ENCODE measurements around the gene KRT82. TPM values are rescaled to one million over a fixed set of nuclear protein-coding genes. Genes with fewer than 3 reads are reported as not detected.

KRT82 gene
- total and polyA plus RNA-seq, 4 experiments from 2014 or later: not detected

DNA sequence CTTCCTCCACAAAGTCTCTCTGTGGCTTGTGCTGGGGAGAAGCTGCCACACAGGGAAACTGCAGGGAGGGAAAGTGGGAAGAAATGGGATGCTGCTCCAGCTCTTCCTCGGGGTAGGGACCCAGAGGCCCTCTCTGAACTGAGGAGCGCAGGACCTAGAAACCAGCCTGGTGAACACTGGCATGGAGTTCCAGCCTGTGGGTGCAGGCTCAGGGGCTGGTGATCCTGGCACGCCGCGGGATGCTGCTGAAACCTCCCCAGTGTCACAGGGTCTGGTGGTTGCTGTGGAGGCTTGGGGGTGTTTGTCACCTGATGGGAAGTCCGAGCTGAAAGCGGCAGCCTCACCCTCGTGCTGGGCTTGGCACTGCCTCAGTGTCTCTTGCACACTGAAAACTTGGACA is 33.3 kb upstream of the KRT82 start:
- Mint-ChIP-seq H3K4me3 (no peak overlapping the region), H3K36me3 (no peaks in the 10 kb centered on the region), H3K27me3 (peaks cover 24 to 52% of the 10 kb centered on the region in 2 donors), H3K9me3 (peaks cover 0 to 4% (median 0%) of the 10 kb centered on the region in 8 donors), H3K4me1 (no peaks in the 10 kb centered on the region), H3K27ac (no peak overlapping the region)
- no peak for DNase-seq
- Histone ChIP-seq H3K27me3 (ENCODE audit: insufficient read depth, low read length) (no peaks in the 10 kb centered on the region), H3K27ac (ENCODE audit: low read depth, low read length) (no peak overlapping the region), H3K9me3 (ENCODE audit: control insufficient read depth in 1 of 2, low read length in 2 of 2) (no peaks in the 10 kb centered on the region), H3K36me3 (ENCODE audit: insufficient read depth, low read length) (no peaks in the 10 kb centered on the region), H3K4me3 (ENCODE audit: low read length in 2 of 2) (no peak overlapping the region), H3K4me1 (ENCODE audit: insufficient read depth, low read length) (no peaks in the 10 kb centered on the region)
- intact Hi-C loops (cut with micrococcal nuclease): no loop called here
- POLR2A ChIA-PET (ENCODE audit: partially characterized antibody): no interaction called here
- CTCF ChIA-PET (ENCODE audit: partially characterized antibody): no interaction called here

DNA sequence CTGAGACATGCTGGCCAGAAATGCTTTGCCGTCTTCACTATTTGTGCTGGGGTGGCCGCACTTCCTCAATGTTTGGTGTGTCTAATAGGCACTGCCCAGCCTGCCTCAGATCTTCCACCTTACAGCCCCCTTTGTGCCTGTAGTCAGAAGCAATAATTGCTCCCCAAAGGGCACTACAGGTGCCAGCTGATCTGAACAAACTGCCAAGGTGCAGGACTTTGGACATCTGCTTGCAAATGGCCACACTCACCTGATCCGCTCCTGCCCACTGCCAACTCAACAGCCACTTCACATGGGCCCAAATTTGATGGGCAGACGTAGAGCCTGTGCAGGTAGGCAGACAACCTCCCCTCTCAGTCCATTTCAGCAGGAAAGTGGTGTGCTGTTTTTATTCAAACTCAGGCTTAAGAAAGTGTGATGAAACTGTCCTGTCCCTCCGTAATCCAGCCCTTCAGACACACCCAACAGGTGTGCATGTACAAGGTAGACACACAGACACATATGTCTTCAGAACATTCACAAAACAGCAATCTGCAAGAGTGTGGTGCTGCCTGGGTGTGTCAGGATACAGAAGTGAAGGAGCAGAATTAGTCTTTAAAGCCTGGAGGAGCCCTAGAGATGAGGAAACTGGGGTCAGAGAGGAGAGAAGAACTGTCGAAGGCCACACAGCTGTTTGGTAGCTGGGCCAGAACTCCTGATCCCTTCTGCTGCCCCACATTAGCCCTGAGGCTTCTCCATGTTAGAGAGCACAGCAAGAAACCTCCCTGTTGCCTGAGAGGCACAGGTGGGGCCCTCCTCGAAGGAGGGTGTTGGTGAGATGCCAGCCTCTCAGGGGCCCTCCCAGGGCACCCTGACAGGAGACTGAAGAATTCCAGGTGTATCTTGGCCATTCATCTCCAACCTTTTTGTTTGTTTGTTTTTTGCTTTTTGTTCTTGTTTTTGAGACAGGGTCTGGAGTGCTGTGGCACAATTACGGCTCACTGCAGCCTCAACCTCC is 32.5 kb upstream of the KRT82 start:
- no peaks in the 10 kb centered on the region for H3K9me3 ChIP-seq (ENCODE audit: control insufficient read depth in 1 of 2, low read length in 2 of 2)
- Mint-ChIP-seq H3K4me3 (no peak overlapping the region), H3K9me3 (peaks cover 0 to 4% (median 0%) of the 10 kb centered on the region in 8 donors), H3K36me3 (no peaks in the 10 kb centered on the region), H3K27me3 (peaks cover 24 to 50% of the 10 kb centered on the region in 2 donors), H3K27ac (no peak overlapping the region), H3K4me1 (no peaks in the 10 kb centered on the region)
- no peaks in the 10 kb centered on the region for H3K27me3 ChIP-seq (ENCODE audit: insufficient read depth, low read length)
- CTCF ChIA-PET (ENCODE audit: partially characterized antibody): no interaction called here
- H3K36me3 ChIP-seq (ENCODE audit: insufficient read depth, low read length): no peaks in the 10 kb centered on the region
- intact Hi-C loops (cut with micrococcal nuclease): no loop called here
- no peak for DNase-seq
- H3K4me3 ChIP-seq (ENCODE audit: low read length in 2 of 2): no peak overlapping the region
- H3K4me1 ChIP-seq (ENCODE audit: insufficient read depth, low read length): no peaks in the 10 kb centered on the region
- POLR2A ChIA-PET (ENCODE audit: partially characterized antibody): no interaction called here
- no peak overlapping the region for H3K27ac ChIP-seq (ENCODE audit: low read depth, low read length)

DNA sequence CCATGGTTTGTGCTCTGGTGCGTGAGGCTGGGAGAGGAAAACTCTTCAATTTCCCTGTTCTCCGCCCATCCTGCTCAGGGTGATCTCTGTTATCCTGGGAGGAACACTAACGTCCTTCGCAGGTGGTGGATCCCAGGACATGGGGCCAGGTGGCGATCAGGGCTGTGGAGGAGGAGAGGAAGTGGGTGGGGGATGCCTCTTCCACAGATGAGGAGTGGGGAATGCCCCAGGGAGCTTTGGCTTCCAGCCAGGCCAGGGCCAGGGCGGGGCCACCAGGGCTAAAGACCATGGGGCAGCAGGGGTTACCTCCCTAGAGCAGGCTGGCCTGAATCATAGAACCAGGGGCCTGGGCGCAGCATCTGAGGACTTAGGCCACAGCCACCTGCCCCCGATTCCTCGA is 31.4 kb upstream of the KRT82 start:
- Mint-ChIP-seq H3K4me3 (no peak overlapping the region), H3K27ac (no peak overlapping the region), H3K9me3 (peaks cover 0 to 4% (median 0%) of the 10 kb centered on the region in 8 donors), H3K36me3 (no peaks in the 10 kb centered on the region), H3K4me1 (no peaks in the 10 kb centered on the region), H3K27me3 (peaks cover 23 to 48% of the 10 kb centered on the region in 2 donors)
- no peaks in the 10 kb centered on the region for H3K9me3 ChIP-seq (ENCODE audit: control insufficient read depth in 1 of 2, low read length in 2 of 2)
- H3K36me3 ChIP-seq (ENCODE audit: insufficient read depth, low read length): no peaks in the 10 kb centered on the region
- no peak for DNase-seq
- ChIA-PET CTCF (ENCODE audit: partially characterized antibody) (no interaction called here), POLR2A (ENCODE audit: partially characterized antibody) (no interaction called here)
- H3K4me3 ChIP-seq (ENCODE audit: low read length in 2 of 2): no peak overlapping the region
- intact Hi-C loops (cut with micrococcal nuclease): no loop called here
- H3K4me1 ChIP-seq (ENCODE audit: insufficient read depth, low read length): no peaks in the 10 kb centered on the region
- H3K27ac ChIP-seq (ENCODE audit: low read depth, low read length): no peak overlapping the region
- H3K27me3 ChIP-seq (ENCODE audit: insufficient read depth, low read length): peaks cover 4% of the 10 kb centered on the region

DNA sequence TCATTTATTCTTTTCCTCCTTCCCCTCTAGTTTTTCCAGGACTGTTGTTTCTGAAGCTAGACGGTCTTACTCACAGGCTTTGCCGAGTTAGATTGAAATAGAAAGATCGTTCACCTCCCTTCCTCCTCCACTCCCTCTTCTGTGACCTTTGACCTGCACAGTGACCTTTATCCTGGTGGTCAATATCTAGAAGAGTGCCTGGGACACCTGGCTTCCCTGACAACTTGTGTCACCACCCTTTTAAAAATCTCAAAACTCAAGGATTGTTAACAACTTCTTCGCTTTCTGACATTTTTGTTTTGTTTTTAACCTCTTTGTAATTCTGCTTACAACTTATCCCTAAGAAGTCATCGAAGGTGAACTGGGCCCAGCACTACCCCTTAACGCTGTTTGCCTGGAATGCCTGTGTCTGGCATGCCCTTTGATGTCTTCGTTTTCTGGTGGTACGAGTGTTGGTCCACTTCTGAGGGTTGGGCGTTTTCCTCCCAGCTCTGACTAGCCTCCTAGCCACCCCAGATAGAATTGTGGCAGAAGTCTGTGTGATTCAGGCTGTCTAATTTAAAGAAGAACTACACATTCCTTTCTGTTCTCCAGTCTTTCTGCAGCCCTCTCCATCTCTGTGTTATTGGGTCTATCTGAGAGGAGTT is 30.8 kb upstream of the KRT82 start:
- CTCF ChIA-PET (ENCODE audit: partially characterized antibody): no interaction called here
- Mint-ChIP-seq H3K9me3 (peaks cover 0 to 4% (median 0%) of the 10 kb centered on the region in 8 donors), H3K27ac (no peak overlapping the region), H3K4me3 (no peak overlapping the region), H3K27me3 (peaks cover 21 to 43% of the 10 kb centered on the region in 2 donors), H3K4me1 (no peaks in the 10 kb centered on the region), H3K36me3 (no peaks in the 10 kb centered on the region)
- no peaks in the 10 kb centered on the region for H3K9me3 ChIP-seq (ENCODE audit: control insufficient read depth in 1 of 2, low read length in 2 of 2)
- no peak for DNase-seq
- peaks cover 4% of the 10 kb centered on the region for H3K27me3 ChIP-seq (ENCODE audit: insufficient read depth, low read length)
- POLR2A ChIA-PET (ENCODE audit: partially characterized antibody): no interaction called here
- intact Hi-C loops (cut with micrococcal nuclease): no loop called here
- no peaks in the 10 kb centered on the region for H3K36me3 ChIP-seq (ENCODE audit: insufficient read depth, low read length)
- H3K4me3 ChIP-seq (ENCODE audit: low read length in 2 of 2): no peak overlapping the region
- no peak overlapping the region for H3K27ac ChIP-seq (ENCODE audit: low read depth, low read length)
- H3K4me1 ChIP-seq (ENCODE audit: insufficient read depth, low read length): no peaks in the 10 kb centered on the region

GRCh38 chr12:52436000-52436827 is 30.1 kb upstream of the KRT82 start:
- no peaks in the 10 kb centered on the region for H3K4me1 Mint-ChIP-seq
- H3K27ac Mint-ChIP-seq: no peak overlapping the region
- Histone ChIP-seq H3K36me3 (ENCODE audit: insufficient read depth, low read length) (no peaks in the 10 kb centered on the region), H3K9me3 (ENCODE audit: control insufficient read depth in 1 of 2, low read length in 2 of 2) (no peaks in the 10 kb centered on the region), H3K27me3 (ENCODE audit: insufficient read depth, low read length) (peaks cover 4% of the 10 kb centered on the region), H3K4me1 (ENCODE audit: insufficient read depth, low read length) (no peaks in the 10 kb centered on the region), H3K4me3 (ENCODE audit: low read length in 2 of 2) (no peak overlapping the region), H3K27ac (ENCODE audit: low read depth, low read length) (no peak overlapping the region)
- CTCF ChIA-PET (ENCODE audit: partially characterized antibody): no interaction called here
- no peaks in the 10 kb centered on the region for H3K36me3 Mint-ChIP-seq
- peaks cover 21 to 40% of the 10 kb centered on the region in 2 donors for H3K27me3 Mint-ChIP-seq
- H3K4me3 Mint-ChIP-seq: no peak overlapping the region
- POLR2A ChIA-PET (ENCODE audit: partially characterized antibody): no interaction called here
- no peak for DNase-seq
- peaks cover 0 to 4% (median 0%) of the 10 kb centered on the region in 8 donors for H3K9me3 Mint-ChIP-seq
- intact Hi-C loops (cut with micrococcal nuclease): no loop called here

GRCh38 chr12:52435659-52435999 is 29.5 kb upstream of the KRT82 start:
- Histone ChIP-seq H3K9me3 (ENCODE audit: control insufficient read depth in 1 of 2, low read length in 2 of 2) (no peaks in the 10 kb centered on the region), H3K27me3 (ENCODE audit: insufficient read depth, low read length) (peaks cover 4% of the 10 kb centered on the region), H3K4me3 (ENCODE audit: low read length in 2 of 2) (no peak overlapping the region), H3K4me1 (ENCODE audit: insufficient read depth, low read length) (no peaks in the 10 kb centered on the region), H3K36me3 (ENCODE audit: insufficient read depth, low read length) (no peaks in the 10 kb centered on the region), H3K27ac (ENCODE audit: low read depth, low read length) (no peak overlapping the region)
- intact Hi-C loops (cut with micrococcal nuclease): no loop called here
- DNase-seq: no peak
- Mint-ChIP-seq H3K36me3 (no peaks in the 10 kb centered on the region), H3K4me1 (no peaks in the 10 kb centered on the region), H3K27ac (no peak overlapping the region), H3K27me3 (peaks cover 16 to 35% of the 10 kb centered on the region in 2 donors), H3K9me3 (peaks cover 0 to 4% (median 0%) of the 10 kb centered on the region in 8 donors), H3K4me3 (no peak overlapping the region)
- CTCF ChIA-PET (ENCODE audit: partially characterized antibody): no interaction called here
- POLR2A ChIA-PET (ENCODE audit: partially characterized antibody): no interaction called here

All from CD4-positive, alpha-beta memory T cell (primary cell).